Stimulated activated CD4-positive, alpha-beta T cell treated with anti-CD3 and anti-CD28 coated beads, Interleukin-4, amount 100 ng/mL, for 1 hour (primary cell): ENCODE results near the gene SPAG6.

Experiments
- DNase-seq: peaks from one replicate; pipeline ENCODE4 v3.0.0-alpha.2; 2020

Gene SPAG6

DNA sequence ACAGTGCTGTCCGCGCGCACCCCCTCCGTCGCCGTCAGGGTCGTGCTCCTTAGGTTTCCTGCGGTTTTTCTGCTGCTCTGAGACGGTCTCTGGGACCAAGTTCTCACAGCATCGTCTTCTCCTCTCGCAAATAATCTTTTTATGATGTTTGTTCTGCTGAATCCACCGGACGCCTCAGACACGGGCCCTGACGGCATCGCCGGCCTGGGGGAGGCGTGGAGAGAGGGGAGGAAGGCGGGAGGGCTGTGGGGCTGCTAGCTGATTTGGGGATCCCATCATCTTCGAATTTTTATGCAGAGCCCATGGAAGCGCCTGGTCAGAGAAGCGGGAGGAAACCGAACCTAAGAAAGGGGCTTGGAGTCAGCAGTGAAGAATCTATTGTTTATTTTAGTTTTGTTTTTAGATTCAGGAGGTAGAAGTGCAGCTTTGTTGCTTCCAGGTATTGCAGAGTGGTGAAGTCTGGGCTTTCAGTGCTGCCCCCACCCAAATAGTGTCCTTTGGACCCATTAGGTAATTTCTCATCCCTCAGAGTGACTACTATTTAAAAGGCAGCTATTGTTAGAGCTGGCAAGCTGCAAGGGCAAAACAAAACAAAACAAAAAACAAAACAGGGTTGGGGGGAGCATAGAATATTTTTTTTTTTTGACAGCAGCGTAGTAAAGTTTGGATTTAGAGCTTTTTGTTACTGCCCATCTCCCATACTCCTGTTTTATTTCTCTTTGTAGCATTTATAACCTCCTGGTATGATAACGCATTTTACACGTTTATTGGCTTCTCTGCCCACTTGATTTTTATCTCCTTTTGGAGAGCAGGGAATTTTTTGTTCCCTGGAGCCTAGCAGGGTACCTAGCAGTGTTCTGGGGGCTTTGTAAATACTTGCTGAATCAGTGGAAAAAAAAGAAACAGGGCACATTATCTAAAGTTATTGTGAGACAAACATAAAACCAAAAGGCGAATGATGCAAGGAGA is 92.6 kb downstream of the SPAG6 start:
- peak; percentile 40 for DNase-seq

DNA sequence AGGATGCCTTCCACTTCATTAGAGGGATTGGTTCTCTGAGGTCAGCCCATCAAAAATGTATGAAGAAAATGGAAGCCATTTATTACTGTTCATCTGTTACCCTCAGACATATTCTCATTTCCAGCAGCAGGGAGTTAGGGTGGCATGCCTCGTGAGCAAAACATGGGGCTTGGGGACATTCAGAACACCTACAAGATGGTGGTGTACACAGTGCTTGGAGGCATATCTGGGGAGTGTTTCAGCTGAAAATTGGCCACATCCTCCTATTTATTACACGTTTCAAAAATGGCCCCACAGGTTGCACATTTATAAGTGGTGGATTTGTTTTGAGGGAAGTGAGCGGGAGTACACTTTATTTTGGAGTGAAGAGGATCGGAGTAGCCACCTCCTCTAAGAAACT is 93.4 kb downstream of the SPAG6 start:
- no peak for DNase-seq

DNA sequence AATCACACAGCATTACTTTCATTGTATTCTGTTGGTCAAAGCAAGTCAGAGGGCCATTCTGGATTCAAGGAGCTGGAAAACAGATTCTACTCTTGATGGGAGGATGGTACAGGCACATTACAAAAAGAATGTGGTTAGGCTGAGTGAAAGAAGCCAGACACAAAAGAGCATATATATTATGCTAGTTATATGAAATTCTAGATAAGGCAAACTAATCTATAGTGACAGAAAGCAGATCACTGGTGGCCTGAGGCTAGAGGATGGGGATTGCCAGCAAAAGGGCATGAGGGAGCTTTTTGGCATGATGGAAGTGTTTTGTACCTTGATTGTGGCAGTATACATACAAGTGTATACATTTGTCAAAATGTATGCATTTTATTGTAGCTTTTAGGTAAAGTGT is 96.8 kb downstream of the SPAG6 start:
- no peak for DNase-seq

DNA sequence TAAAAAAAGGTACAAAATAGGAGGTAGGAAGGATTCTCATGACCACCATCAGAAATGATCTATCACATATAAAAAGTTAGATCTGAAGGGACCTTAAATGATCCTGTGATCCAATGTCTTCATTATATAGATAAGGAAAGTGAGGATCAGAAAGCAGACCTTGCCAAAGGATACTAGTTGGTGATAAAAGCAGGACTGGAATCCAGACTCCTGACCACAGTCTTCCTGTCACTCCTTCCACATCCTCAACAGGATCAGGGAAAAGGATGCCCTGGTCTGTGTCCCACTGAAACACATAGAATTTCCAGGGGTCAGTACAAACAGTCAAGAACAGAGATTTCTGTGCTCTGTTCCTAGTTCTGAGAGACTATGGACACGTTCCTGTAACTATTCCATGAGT is 97.2 kb downstream of the SPAG6 start:
- DNase-seq = no peak

- DNase-seq = no peak
Observed at GRCh38 chr10:22443175-22443901, 98.0 kb downstream of the SPAG6 start.

- no peak for DNase-seq
Observed at GRCh38 chr10:22444219-22444788, 99.0 kb downstream of the SPAG6 start.

GRCh38 chr10:22445495-22445894 is 100.2 kb downstream of the SPAG6 start:
- DNase-seq = no peak

- no peak for DNase-seq
Observed at GRCh38 chr10:22447068-22447467, 101.8 kb downstream of the SPAG6 start.

- DNase-seq = no peak
Observed at GRCh38 chr10:22451346-22451745, 106.0 kb downstream of the SPAG6 start.

GRCh38 chr10:22453320-22453719 is 108.0 kb downstream of the SPAG6 start:
- no peak for DNase-seq

GRCh38 chr10:22453948-22454591 is 108.8 kb downstream of the SPAG6 start:
- DNase-seq = no peak

- no peak for DNase-seq
Observed at GRCh38 chr10:22454634-22455033, 109.3 kb downstream of the SPAG6 start.

GRCh38 chr10:22455068-22455857 is 110.0 kb downstream of the SPAG6 start:
- DNase-seq = no peak

GRCh38 chr10:22456486-22456885 is 111.2 kb downstream of the SPAG6 start:
- no peak for DNase-seq

- no peak for DNase-seq
Observed at GRCh38 chr10:22458272-22459038, 113.2 kb downstream of the SPAG6 start.

DNA sequence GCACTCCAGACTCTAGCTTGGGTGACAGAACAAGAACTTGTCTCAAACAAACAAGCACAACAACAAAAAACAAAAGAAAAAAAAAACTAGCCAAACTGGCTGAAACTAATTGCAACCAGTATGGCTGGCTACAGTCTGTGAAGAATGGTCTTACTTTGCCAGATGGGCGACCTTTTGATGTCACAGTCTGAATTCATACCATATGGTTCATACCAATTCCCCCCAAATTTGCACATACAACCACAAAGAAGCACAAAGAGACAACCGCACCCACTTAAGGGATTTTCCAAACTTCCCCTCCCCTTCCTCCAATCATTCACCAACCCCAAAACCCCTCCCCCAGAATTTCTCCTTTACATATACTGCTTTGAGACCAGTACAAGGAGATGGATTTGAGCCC is 114.2 kb downstream of the SPAG6 start:
- no peak for DNase-seq

GRCh38 chr10:22460101-22460500 is 114.8 kb downstream of the SPAG6 start:
- no peak for DNase-seq

DNA sequence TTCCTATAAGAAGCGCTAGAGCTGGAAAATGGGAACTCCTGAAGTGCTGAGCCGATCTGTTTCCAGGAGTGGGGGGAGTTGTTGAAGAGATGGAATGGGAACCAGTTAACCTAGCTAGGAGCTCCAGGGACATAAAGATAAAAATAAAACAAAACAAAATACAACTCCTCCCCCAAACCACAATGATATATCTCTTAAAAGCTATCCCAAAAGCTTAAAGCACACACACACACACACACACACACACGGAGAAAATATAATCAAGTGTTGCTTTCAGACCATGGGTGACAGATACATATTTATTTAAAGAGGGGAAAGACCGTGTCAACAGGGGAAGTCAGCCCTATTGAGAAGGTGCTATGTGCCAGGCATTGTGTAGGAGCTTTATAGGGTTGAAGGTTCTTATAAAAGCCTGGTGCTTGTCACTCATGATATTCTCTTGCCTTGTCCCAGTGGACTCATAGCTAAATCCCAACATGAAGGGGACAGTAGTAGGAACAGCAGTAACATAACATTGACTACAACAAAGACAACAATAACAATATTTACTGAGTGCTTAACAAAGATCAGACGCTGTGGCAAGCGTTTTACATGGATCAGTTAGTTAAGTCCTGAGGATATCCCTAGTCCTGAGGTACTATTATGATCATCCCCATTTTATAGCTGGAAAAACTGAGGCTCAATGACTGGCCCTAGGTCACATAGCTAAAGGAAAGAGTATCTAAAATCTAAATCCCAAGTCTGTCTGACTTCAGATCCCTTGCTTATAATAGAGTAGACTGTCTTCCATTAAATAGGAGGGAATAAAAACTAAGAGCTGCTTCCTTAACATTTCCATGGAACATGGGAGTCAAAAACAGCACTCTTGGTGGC is 115.5 kb downstream of the SPAG6 start:
- DNase-seq = no peak

- DNase-seq = no peak
Observed at GRCh38 chr10:22461891-22462290, 116.6 kb downstream of the SPAG6 start.

- DNase-seq = no peak
Observed at GRCh38 chr10:22463255-22463654, 118.0 kb downstream of the SPAG6 start.
